GM12872 (cell line): Measurements from ENCODE around the gene PEX7.

ENCODE experiments used
- TF ChIP-seq, protein P1 (sequence below): IDR thresholded peaks from 3 replicates; pipeline ENCODE4 v1.5.1; 2011; ENCODE audit warnings: low read depth, mild to moderate bottlenecking, low read length, moderate library complexity; ENCODE audit not compliant: insufficient read depth

The PEX7 gene

DNA sequence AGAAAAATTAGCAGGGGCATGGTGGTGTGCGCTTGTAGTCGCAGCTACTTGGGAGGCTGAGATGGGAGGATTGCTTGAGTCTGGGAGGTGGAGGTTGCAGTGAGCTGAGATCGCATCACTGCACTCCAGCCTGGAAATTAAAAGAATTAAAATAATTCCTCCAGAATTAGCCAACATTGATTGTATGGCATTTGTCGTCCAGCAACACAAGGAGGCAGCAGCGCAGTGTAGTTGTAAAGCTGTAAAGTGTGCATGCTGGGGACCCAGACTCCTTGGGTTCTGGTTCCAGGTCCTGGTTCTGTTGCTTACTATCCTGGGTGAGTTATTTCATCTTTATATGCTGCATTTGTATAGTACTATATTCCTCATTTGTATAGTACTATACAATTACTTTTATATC is 41.4 kb downstream of the PEX7 start:
- TF ChIP-seq, protein P1, sequence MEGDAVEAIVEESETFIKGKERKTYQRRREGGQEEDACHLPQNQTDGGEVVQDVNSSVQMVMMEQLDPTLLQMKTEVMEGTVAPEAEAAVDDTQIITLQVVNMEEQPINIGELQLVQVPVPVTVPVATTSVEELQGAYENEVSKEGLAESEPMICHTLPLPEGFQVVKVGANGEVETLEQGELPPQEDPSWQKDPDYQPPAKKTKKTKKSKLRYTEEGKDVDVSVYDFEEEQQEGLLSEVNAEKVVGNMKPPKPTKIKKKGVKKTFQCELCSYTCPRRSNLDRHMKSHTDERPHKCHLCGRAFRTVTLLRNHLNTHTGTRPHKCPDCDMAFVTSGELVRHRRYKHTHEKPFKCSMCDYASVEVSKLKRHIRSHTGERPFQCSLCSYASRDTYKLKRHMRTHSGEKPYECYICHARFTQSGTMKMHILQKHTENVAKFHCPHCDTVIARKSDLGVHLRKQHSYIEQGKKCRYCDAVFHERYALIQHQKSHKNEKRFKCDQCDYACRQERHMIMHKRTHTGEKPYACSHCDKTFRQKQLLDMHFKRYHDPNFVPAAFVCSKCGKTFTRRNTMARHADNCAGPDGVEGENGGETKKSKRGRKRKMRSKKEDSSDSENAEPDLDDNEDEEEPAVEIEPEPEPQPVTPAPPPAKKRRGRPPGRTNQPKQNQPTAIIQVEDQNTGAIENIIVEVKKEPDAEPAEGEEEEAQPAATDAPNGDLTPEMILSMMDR, result no peak

GRCh38 chr6:136864676-136865075 is 42.3 kb downstream of the PEX7 start:
- TF ChIP-seq, protein P1, result no peak

GRCh38 chr6:136866872-136867416 is 44.6 kb downstream of the PEX7 start:
- TF ChIP-seq, protein P1, result no peak

DNA sequence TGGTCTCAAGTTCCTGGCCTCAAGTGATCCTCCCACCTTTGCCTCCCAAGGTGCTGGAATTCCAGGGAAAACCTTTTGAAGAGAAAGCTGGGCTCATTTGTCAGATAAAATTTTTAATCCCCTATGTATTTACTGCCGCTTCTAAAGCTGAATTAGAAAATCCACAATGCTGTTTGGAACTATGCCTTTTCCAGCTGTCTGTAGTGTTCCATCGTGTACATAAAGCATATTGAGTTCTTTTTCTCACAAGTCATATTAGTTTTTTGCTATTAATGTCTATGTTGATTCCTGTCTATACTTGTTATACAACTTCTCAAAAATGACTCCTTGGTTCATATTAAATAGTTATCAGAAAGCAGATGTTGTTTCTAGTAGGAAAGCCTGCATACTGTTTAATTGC is 47.1 kb downstream of the PEX7 start:
- TF ChIP-seq, protein P1, result no peak

GRCh38 chr6:136873748-136874147 is 51.4 kb downstream of the PEX7 start:
- TF ChIP-seq, protein P1, result no peak

- TF ChIP-seq, protein P1, result no peak
Measured at GRCh38 chr6:136880748-136881460, 58.5 kb downstream of the PEX7 start.

DNA sequence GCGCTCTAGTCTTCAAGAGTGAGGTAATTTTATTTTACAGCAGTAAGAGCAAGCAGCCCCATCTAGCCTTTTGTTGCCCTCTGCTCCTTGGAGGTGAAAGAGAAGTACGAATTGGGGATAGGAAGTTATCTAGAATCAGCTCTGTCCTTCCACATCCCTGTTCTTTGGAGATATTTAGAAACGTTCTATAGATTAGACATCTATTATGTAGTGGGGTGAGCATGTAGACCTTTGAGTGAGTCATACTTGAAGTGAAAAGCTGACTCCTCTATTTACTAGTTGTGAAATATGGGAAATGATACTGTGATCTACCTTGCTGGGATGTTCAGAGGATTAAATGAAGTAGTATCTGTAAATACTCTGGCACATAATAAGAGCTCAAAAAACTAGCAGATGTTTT is 63.7 kb downstream of the PEX7 start:
- TF ChIP-seq, protein P1, result no peak
